Adrenal gland (tissue), 5 donors: ENCODE results near the gene SIX6.

Source experiments
- CTCF ChIP-seq, 6 experiments: fragments of 450-650 bp in 4 of 6; fragments of 200-600 bp in 2 of 6; sonication (generic) in 1 of 6; IDR thresholded peaks; 1 replicate in 5 of 6; 2 replicates in 1 of 6; pipeline versions ENCODE4 v1.5.1 to v1.8.0; 2016 to 2021; ENCODE audit warnings: antibody characterized with exemption in 6 of 6, mild to moderate bottlenecking in 2 of 6, moderate library complexity in 1 of 6
- POLR2A ChIP-seq, 2 donors: fragments of 450-650 bp; IDR thresholded peaks; one replicate each; pipeline ENCODE4 v1.6.1; 2017; ENCODE audit warnings: antibody characterized with exemption in 2 of 2, mild to moderate bottlenecking in 2 of 2, moderate library complexity in 1 of 2
- donor health status: DM: no; HTN: no; CAD: no.

- TF ChIP-seq CTCF (IDR thresholded peaks at IDR 0.05) (no peak), POLR2A (IDR thresholded peaks at IDR 0.05) (no peak)
These were observed 23.8 kb upstream of the SIX6 start for GRCh38 chr14:60485057-60485597.
